Subcutaneous abdominal adipose tissue (tissue), 5 donors: ENCODE results near the gene MICB.

Source experiments
- H3K27ac ChIP-seq: one replicate; pipeline ENCODE4 v1.7.0; 2013; ENCODE audit warnings: low read depth, mild to moderate bottlenecking, inconsistent platforms, low read length, moderate library complexity
- H3K27me3 ChIP-seq, 5 donors: one replicate each; pipeline ENCODE4 v1.7.0; 2013; ENCODE audit warnings: low read length in 5 of 5, inconsistent platforms in 1 of 5; ENCODE audit not compliant: control insufficient read depth in 5 of 5, insufficient read depth in 4 of 5
- H3K36me3 ChIP-seq, 5 donors: one replicate each; pipeline ENCODE4 v1.7.0; 2013; ENCODE audit warnings: low read length in 5 of 5; ENCODE audit not compliant: control insufficient read depth in 5 of 5, insufficient read depth in 5 of 5
- H3K4me1 ChIP-seq, 5 donors: one replicate each; pipeline ENCODE4 v1.7.0; 2013; ENCODE audit warnings: low read length in 5 of 5, mild to moderate bottlenecking in 3 of 5, moderate library complexity in 1 of 5; ENCODE audit not compliant: control insufficient read depth in 5 of 5, insufficient read depth in 5 of 5
- H3K4me3 ChIP-seq, 5 donors: one replicate each; pipeline ENCODE4 v1.7.0; 2013; ENCODE audit warnings: low read length in 5 of 5, low read depth in 1 of 5
- H3K9ac ChIP-seq, 5 donors: one replicate each; pipeline ENCODE4 v1.7.0; 2013; ENCODE audit warnings: low read length in 5 of 5, mild to moderate bottlenecking in 4 of 5, moderate library complexity in 3 of 5
- H3K9me3 ChIP-seq, 5 donors: one replicate each; pipeline ENCODE4 v1.7.0; 2013; ENCODE audit warnings: low read length in 5 of 5; ENCODE audit not compliant: control insufficient read depth in 5 of 5
- donor health status: healthy.
- donor health status: healthy.
- donor health status: healthy.
- donor health status: healthy.
- donor health status: healthy.

MICB gene

DNA sequence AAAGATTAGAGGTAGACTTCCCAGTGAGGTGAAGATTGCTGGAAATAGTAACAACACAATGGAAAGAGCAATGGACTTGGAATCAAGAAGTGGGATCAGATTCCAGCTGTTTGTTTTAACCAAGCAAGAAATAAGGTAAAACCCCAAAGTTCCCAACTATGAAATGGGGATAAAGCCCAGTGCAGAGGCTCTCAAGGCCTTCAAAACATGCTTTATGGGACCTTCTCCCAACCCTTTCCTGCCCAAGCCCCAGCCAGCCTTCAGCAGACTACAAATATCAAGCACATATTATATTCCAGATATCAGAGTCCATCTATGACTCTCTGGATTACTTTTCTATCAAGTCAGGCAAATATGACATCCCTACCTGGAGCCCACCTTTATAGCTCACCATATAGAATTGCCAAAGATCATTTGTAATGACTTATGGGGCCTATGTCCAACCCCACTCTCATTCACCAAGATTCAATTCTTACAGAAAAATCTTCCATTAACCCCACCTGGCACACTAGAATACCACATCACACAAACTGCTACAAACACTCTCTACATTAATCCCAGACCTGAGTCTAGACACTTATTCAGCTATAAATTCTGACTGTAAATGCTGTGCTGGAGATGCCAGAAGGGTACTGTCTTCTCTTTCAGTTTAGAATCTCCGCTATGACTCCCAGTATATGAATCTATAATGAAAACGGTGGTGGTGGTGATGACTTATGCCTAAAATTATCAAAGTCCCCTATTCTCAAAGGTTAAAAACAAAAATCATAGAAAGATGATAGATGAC is 37.8 kb downstream of the MICB start:
- Histone ChIP-seq H3K27me3 (no peaks in the 10 kb centered on the region), H3K9ac (no peak overlapping the region), H3K9me3 (no peaks in the 10 kb centered on the region), H3K4me1 (peaks cover 2 to 26% (median 23%) of the 10 kb centered on the region in 5 donors), H3K27ac (no peak overlapping the region), H3K4me3 (no peak overlapping the region), H3K36me3 (peaks cover 28 to 92% (median 90%) of the 10 kb centered on the region in 5 donors)

DNA sequence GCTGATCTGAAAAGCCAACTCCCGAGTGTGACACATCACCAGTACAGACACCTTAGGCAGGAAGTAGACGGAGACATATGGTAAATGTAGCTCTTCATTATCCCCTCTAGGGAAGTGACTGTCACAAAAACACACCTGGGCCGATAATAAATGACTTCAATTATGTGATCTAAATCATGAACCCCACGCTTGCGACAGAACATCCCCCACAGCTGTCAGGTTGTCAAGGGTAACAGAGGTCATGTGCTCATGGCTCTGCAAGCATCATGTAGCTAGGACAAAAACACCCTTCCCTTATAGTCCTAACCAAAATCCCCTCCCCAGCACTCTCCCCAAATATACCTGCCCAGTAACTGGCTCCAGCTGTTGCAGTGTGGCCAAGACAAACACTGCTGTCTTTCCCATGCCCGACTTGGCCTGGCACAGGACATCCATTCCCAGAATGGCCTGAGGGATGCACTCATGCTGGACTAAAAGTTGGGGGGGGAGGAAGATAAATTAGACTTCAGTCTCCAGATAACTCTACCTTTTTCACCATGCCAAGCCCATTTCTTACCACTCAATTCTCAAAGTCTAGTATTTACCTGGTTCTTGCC is 41.0 kb downstream of the MICB start:
- Histone ChIP-seq H3K4me3 (peak overlapping the region in 1 of 5 donors; percentile 11), H3K27ac (no peak overlapping the region), H3K9me3 (no peaks in the 10 kb centered on the region), H3K4me1 (peaks cover 14 to 42% (median 36%) of the 10 kb centered on the region in 5 donors), H3K27me3 (peaks cover 0 to 4% (median 0%) of the 10 kb centered on the region in 5 donors), H3K36me3 (peaks cover 22 to 62% (median 61%) of the 10 kb centered on the region in 5 donors), H3K9ac (peak overlapping the region; percentile 9 to 99 (median 62))

DNA sequence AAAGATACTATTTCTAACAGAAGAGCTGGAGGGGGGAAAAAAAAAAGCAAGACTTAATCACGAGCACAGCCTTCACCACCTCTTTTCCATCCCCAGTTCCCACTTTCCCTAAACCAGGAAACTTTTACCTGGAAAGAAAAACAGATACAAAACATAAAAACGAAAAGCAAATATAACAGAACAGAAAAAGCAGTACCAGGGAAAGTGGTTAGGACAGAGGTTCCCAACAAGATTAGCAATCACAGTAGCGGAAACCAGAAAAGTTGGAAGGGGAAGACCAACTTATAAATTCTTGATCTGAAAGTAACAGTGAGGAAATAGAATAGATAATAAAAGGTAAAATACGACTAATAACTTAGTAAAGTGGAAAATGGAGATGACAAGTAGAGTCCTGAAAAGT is 42.7 kb downstream of the MICB start:
- peak overlapping the region; percentile 96 for H3K27ac ChIP-seq

GRCh38 chr6:31541059-31541657 is 43.2 kb downstream of the MICB start:
- H3K27ac ChIP-seq: peak overlapping the region; percentile 96
- H3K27me3 ChIP-seq: peaks cover 0 to 4% (median 0%) of the 10 kb centered on the region in 5 donors
- peaks cover 14 to 42% (median 36%) of the 10 kb centered on the region in 5 donors for H3K4me1 ChIP-seq
- no peaks in the 10 kb centered on the region for H3K9me3 ChIP-seq
- H3K9ac ChIP-seq: peak overlapping the region; percentile 86 to 99 (median 98)
- peak overlapping the region; percentile 76 to 100 (median 99) for H3K4me3 ChIP-seq
- peaks cover 14 to 39% (median 38%) of the 10 kb centered on the region in 5 donors for H3K36me3 ChIP-seq

More for the DNA sequence above, 42.7 kb downstream of the MICB start:
- peak overlapping the region; percentile 76 to 100 (median 99) for H3K4me3 ChIP-seq
- H3K9me3 ChIP-seq: no peaks in the 10 kb centered on the region
- H3K27me3 ChIP-seq: peaks cover 0 to 4% (median 0%) of the 10 kb centered on the region in 5 donors
- peak overlapping the region; percentile 86 to 99 (median 98) for H3K9ac ChIP-seq
- H3K4me1 ChIP-seq: peaks cover 14 to 42% (median 36%) of the 10 kb centered on the region in 5 donors
- peaks cover 19 to 44% (median 44%) of the 10 kb centered on the region in 5 donors for H3K36me3 ChIP-seq

DNA sequence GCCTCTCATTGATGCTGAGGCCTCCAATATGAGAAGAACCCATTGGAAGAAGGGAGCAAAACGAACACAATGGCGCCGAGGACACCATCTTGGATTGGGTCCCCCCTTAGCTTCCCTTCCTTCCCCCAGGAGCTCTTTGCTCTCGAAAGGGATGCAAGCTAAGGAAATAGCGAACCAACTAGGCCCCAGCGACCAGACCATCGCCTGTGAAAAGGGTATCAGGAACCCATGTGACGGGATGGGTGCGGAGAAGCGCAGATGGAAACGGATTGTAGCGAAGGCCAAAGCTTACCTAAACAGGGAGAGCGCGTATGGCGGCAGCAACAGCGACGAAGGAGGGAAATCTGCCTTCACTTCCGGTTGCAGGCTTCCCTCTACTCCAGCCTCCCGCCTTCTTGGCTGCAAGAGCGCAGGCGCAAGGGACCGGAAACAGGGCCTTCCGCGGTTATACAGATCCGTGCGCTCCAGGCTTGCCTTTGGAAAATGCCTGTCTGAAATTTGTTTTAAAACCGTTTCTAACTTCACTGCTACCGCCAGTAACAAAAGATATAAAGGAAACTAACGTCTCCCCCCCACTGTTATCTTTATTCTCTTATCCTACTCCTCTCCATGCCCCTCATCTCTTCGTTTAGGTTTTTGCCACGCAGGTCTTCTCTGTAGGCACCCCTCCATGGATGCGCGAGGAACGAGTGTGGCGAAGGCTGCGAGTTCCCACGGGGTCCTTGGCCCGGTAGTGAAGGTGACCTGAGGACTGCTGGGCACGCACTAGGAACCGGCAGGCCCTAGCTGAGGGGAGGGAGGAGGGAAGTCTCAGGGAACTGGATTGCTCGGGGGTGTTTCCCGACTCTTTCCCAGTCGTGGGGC is 43.9 kb downstream of the MICB start, which contains the start of gene DDX39B:
DDX39B (minus strand) TSS at position 346 of the 864 bp plus-strand sequence. CDS start 1,471 bp downstream, outside the sequence.
- Histone ChIP-seq H3K9me3 (no peaks in the 10 kb centered on the region), H3K36me3 (peaks cover 9 to 32% (median 31%) of the 10 kb centered on the region in 5 donors), H3K4me3 (peak within 1 kb of the TSS; percentile 76 to 100 (median 99)), H3K4me1 (peaks cover 14 to 48% (median 43%) of the 10 kb centered on the region in 5 donors), H3K9ac (peak within 1 kb of the TSS; percentile 86 to 99 (median 98)), H3K27me3 (peaks cover 0 to 4% (median 0%) of the 10 kb centered on the region in 5 donors), H3K27ac (peak within 1 kb of the TSS; percentile 96)

- Histone ChIP-seq H3K27ac (peak overlapping the region; percentile 96), H3K36me3 (peaks cover 5 to 20% (median 17%) of the 10 kb centered on the region in 5 donors), H3K4me3 (no peak overlapping the region), H3K27me3 (peaks cover 0 to 4% (median 0%) of the 10 kb centered on the region in 5 donors), H3K9ac (peak overlapping the region in 1 of 5 donors; percentile 23), H3K4me1 (peaks cover 18 to 55% (median 53%) of the 10 kb centered on the region in 5 donors), H3K9me3 (no peaks in the 10 kb centered on the region)
These were observed 45.7 kb downstream of the MICB start for GRCh38 chr6:31543639-31544038.

DNA sequence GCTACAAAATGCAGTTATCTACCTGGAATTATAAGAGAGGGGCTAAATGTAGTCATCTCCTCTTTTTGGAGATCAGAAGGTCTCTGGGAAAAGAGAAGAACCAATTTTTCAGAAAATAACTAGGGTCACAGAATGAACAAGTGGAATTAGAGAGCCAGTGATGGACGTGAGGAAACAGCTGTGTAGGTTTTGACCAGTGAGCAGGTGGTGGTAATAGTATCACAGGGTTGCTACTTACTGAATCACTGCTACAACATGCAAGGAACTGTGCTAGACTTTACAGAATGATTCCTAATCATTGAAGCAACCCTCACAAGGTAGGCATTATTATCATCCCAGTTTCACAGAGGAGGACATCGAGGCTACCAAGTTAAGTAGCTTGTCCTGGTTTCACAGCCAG is 46.7 kb downstream of the MICB start:
- H3K36me3 ChIP-seq: peaks cover 5 to 20% (median 12%) of the 10 kb centered on the region in 5 donors
- peaks cover 0 to 4% (median 0%) of the 10 kb centered on the region in 5 donors for H3K27me3 ChIP-seq
- H3K4me3 ChIP-seq: no peak overlapping the region
- H3K9ac ChIP-seq: peak overlapping the region in 1 of 5 donors; percentile 14
- no peak overlapping the region for H3K27ac ChIP-seq
- peaks cover 18 to 48% (median 45%) of the 10 kb centered on the region in 5 donors for H3K4me1 ChIP-seq
- H3K9me3 ChIP-seq: no peaks in the 10 kb centered on the region

DNA sequence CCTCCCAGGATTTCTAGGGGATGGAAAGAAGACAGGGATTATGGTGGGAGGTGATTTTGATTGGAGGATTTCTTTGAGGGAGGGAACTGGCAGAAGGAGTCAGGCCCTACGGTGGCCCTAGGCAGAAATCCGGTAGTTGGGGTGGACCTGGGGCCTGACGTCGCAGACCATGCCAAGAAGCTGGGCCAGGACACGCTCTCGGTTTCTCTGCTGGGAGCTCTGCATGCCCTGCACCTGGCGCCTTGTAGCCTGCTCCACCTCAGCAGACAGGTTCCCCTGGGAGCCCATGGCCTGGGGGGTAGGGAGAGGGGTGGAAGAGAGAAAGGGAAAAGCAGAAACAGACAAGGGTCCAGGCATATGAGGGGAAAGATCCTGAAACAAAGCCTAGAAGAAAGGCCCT is 47.3 kb downstream of the MICB start:
- Histone ChIP-seq H3K4me3 (no peak overlapping the region), H3K9me3 (no peaks in the 10 kb centered on the region), H3K4me1 (peaks cover 16 to 42% (median 39%) of the 10 kb centered on the region in 5 donors), H3K27me3 (peaks cover 0 to 4% (median 0%) of the 10 kb centered on the region in 5 donors), H3K9ac (peak overlapping the region in 1 of 5 donors; percentile 20), H3K27ac (no peak overlapping the region), H3K36me3 (peaks cover 4 to 19% (median 9%) of the 10 kb centered on the region in 5 donors)
